ENCODE measurements around the gene GPSM1. TPM values are rescaled to one million over a fixed set of nuclear protein-coding genes. Genes with fewer than 3 reads are reported as not detected.

GPSM1 gene
- total RNA-seq, 2 donors from 2014 or later = 15.8 to 23.1 TPM

DNA sequence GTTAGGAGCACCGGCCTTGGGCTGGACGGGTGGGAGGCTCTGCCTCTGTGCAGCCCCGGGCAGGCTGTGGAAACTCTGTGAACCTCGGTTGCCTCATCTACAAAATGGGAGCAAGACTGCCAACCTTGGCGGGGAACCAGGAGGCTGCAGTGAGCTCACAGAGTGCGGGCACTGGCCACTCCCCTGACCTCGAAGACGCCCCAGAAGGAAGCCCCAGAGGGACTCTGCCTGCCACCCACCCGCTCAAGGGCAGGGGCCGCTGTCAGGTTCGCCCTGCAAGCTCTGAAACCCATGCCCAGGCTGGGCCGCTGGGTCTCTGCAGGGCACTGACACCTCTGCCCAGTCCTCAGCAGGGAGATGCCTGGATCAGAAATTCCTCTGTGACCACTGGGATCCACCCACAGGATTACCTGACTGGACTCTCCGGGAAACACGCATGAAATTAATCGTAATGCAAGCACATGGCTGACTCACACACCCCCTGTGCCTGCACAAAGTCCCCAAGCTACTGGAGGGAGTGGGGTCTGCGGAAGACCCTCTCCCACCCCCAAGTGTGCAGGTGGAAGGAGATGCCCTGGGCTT lies 30.8 kb upstream of the GPSM1 start:
- no peak overlapping the region for H3K4me3 ChIP-seq
- peak overlapping the region; percentile 66 to 88 (median 74) for H3K27ac ChIP-seq
- DNase-seq (peak in 1 of 4 donors; percentile 34), ATAC-seq (peak; percentile 11)
- no peaks in the 10 kb centered on the region for H3K9me3 ChIP-seq
- intact Hi-C loops (cut with DNase I) = no loop called here
- no peaks in the 10 kb centered on the region for H3K27me3 ChIP-seq
- H3K36me3 ChIP-seq (replicated peaks in 1 of 2; ENCODE audit: insufficient read depth in 1 of 2, low read depth in 2 of 2) = no peaks in the 10 kb centered on the region
- 52 to 60% methylated on average over 2 to 16 of the region's 16 CpGs for WGBS, 2 donors
- no peak for TF ChIP-seq POLR2A (IDR thresholded peaks at IDR 0.05)
- TF ChIP-seq, protein P1, sequence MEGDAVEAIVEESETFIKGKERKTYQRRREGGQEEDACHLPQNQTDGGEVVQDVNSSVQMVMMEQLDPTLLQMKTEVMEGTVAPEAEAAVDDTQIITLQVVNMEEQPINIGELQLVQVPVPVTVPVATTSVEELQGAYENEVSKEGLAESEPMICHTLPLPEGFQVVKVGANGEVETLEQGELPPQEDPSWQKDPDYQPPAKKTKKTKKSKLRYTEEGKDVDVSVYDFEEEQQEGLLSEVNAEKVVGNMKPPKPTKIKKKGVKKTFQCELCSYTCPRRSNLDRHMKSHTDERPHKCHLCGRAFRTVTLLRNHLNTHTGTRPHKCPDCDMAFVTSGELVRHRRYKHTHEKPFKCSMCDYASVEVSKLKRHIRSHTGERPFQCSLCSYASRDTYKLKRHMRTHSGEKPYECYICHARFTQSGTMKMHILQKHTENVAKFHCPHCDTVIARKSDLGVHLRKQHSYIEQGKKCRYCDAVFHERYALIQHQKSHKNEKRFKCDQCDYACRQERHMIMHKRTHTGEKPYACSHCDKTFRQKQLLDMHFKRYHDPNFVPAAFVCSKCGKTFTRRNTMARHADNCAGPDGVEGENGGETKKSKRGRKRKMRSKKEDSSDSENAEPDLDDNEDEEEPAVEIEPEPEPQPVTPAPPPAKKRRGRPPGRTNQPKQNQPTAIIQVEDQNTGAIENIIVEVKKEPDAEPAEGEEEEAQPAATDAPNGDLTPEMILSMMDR (IDR thresholded peaks at IDR 0.05) = no peak
- H3K4me1 ChIP-seq = peaks cover 19% of the 10 kb centered on the region

DNA sequence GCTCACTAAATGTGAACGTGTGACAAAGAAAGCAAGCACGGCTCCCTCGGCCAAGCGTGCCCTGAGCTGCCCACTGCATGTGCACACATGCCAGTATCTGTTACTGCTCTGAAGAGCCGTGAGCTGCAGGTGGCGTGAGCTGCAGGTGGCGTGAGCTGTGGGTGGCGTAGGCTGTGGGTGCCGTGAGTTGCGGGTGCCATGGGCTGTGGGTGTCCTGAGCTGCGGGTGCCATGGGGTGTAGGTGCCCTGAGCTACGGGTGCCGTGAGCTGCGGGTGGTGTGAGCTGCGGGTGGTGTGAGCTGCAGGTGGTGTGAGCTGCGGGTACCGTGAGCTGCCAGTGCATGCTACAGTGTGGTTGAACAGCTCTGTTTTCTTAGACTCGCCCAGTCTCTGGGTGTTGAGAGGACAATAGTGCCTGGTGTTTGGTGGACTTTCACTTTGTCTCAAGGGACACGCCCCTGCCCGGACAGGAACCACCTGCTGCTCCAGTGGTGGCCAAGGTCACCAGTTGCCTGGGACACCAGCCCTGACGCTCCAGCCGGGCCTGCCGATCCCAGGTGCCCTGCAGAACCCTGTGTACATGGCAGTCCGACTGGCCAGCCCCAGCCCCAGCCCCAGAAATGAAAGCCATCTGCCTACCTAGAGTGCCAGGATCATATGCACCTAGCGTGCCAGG lies 30.2 kb upstream of the GPSM1 start:
- H3K27ac ChIP-seq = peak overlapping the region; percentile 66 to 88 (median 74)
- H3K9me3 ChIP-seq = no peaks in the 10 kb centered on the region
- peaks cover 19% of the 10 kb centered on the region for H3K4me1 ChIP-seq
- no peaks in the 10 kb centered on the region for H3K27me3 ChIP-seq
- WGBS, 2 donors = 20 to 23% methylated on average over 13 to 25 of the region's 25 CpGs
- TF ChIP-seq, protein P1 (IDR thresholded peaks at IDR 0.05) = no peak
- peak in 2 of 3 donors; percentile 12 to 49 for TF ChIP-seq POLR2A (IDR thresholded peaks at IDR 0.05)
- DNase-seq (peak; percentile 78 to 94 (median 94)), ATAC-seq (peak; percentile 86)
- no peaks in the 10 kb centered on the region for H3K36me3 ChIP-seq (replicated peaks in 1 of 2; ENCODE audit: insufficient read depth in 1 of 2, low read depth in 2 of 2)
- intact Hi-C loops (cut with DNase I) = no loop called here
- H3K4me3 ChIP-seq = peak overlapping the region in 1 of 2 donors; percentile 12

DNA sequence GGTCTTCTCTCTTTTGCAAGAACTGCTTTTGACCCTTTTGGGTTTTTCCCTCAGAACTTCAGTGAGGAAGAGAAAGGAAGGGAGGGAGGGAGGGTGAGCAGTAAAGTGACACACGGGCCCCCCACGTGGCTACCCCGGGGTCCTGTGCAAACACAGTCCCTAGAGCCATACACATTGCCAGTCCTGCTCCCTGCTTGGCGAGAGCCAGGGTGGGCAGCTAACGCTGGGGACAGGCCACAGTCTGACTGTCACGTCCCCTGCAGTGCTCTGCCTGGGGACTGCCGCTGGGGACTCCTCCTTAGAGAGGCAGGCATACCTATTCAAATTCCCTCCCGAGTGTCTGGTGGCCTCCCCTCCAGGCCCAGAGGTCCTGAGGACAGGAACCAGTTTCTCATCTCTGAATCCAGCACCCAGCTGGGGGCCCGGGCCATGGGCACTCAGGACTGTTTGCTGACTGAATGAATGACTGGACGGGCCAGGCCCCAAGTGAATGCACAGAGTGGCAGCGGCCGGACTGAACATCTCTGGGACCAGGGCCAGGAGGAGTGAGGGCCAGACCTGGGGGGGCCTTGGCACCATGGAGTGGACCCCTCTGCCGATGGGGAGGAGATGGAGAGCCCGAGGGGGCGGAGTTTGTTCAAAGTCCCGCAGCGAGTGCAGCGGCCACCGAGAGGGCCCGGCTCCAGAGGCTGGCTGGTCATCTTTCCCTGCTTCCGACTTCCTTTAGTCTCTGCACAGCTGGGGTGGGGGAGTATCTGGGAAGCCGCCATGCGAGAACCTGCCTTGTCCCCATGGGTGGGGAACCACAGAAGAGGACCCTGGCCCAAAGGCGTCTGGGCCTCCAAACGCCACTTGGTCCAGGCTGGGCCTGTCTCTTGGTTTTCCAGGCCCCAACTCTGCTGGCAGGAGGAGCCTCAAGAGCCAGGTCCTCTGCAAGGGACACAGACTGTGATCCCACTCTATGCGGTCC lies 29.3 kb upstream of the GPSM1 start:
- Histone ChIP-seq H3K27ac (peak overlapping the region; percentile 66 to 88 (median 74)), H3K9me3 (no peaks in the 10 kb centered on the region), H3K4me3 (no peak overlapping the region), H3K36me3 (replicated peaks in 1 of 2; ENCODE audit: insufficient read depth in 1 of 2, low read depth in 2 of 2) (no peaks in the 10 kb centered on the region), H3K27me3 (no peaks in the 10 kb centered on the region), H3K4me1 (peaks cover 19% of the 10 kb centered on the region)
- no peak for ATAC-seq
- TF ChIP-seq, protein P1 (IDR thresholded peaks at IDR 0.05) = no peak
- TF ChIP-seq POLR2A (IDR thresholded peaks at IDR 0.05) = no peak
- intact Hi-C loops (cut with DNase I) = no loop called here
- 79 to 83% methylated on average over 22 to 26 of the region's 26 CpGs for WGBS, 2 donors
- DNase-seq = no peak

DNA sequence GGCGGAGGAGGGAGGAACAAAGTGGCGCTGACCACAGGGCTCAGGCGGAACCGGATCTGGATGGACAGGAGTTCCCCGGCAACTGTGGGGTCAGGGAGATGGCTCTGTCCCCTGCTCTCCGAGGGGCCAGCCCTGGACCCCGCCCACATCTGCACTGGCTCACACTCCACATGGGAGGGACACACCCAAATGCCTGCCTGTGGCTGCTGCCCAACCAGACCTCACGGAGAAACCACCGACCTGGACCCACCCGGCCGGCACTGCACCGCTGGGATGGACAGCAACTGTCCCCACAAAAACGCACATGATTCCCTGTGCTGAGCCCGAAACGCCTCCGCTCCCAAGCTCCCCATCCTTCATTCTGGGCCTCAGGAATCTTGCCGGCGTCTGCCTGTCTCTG lies 28.2 kb upstream of the GPSM1 start:
- intact Hi-C loops (cut with DNase I) = no loop called here
- WGBS, 2 donors = 79 to 86% methylated on average over 9 to 18 of the region's 18 CpGs
- peaks cover 19% of the 10 kb centered on the region for H3K4me1 ChIP-seq
- no peak for DNase-seq
- H3K27me3 ChIP-seq = no peaks in the 10 kb centered on the region
- no peak overlapping the region for H3K27ac ChIP-seq
- no peak for TF ChIP-seq POLR2A (IDR thresholded peaks at IDR 0.05)
- TF ChIP-seq, protein P1 (IDR thresholded peaks at IDR 0.05) = no peak
- no peak overlapping the region for H3K4me3 ChIP-seq
- H3K36me3 ChIP-seq (replicated peaks in 1 of 2; ENCODE audit: insufficient read depth in 1 of 2, low read depth in 2 of 2) = no peaks in the 10 kb centered on the region
- ATAC-seq = no peak
- no peaks in the 10 kb centered on the region for H3K9me3 ChIP-seq
